ENCODE measurements around the gene MSX2. TPM values are rescaled to one million over a fixed set of nuclear protein-coding genes. Genes with fewer than 3 reads are reported as not detected.

The MSX2 gene
- total RNA-seq, 1 experiment from 2014 or later, result 11.3 TPM

- no peaks in the 10 kb centered on the region for H4K20me1 ChIP-seq (ENCODE audit: insufficient read depth)
- H3K27ac ChIP-seq (ENCODE audit: low read depth, low read length), result no peak overlapping the region
- ATAC-seq, result no peak
- ChIA-PET CTCF (no interaction called here), RAD21 (ENCODE audit: low non-redundant PET in 1 of 2, low total read pairs in 2 of 2, uncharacterized antibody in 2 of 2, unreplicated experiment in 2 of 2) (no interaction called here), POLR2A (no interaction called here)
- H2AFZ ChIP-seq (ENCODE audit: low read depth, low read length, poor library complexity, severe bottlenecking), result no peak overlapping the region
- H3K9me3 ChIP-seq (ENCODE audit: control insufficient read depth in 1 of 2, insufficient read depth in 1 of 2, low read depth in 1 of 2, low read length in 2 of 2), result no peaks in the 10 kb centered on the region
- peaks cover 3 to 8% of the 10 kb centered on the region in 2 experiments; a peak in 3 of 4 replicates for H3K4me1 ChIP-seq (ENCODE audit: control insufficient read depth in 1 of 2, insufficient read depth in 2 of 2, low read length in 2 of 2)
- H3K4me3 ChIP-seq (replicated peaks in 1 of 2; ENCODE audit: low read depth in 1 of 2, low read length in 2 of 2), result no peak overlapping the region
- no peak overlapping the region for H3K9ac ChIP-seq (ENCODE audit: low read length)
- no peaks in the 10 kb centered on the region for H3K36me3 ChIP-seq (ENCODE audit: control insufficient read depth in 1 of 2, insufficient read depth in 2 of 2, low read length in 2 of 2)
- no TSS peak for BruUV-seq (replicated peaks)
- intact Hi-C loops (cut with micrococcal nuclease), result no loop called here
- H3K4me2 ChIP-seq (ENCODE audit: low read length), result no peak overlapping the region
- TF ChIP-seq CBX3 (IDR thresholded peaks at IDR 0.05; ENCODE audit: low read depth) (no peak), RAD21 (IDR thresholded peaks at IDR 0.05; ENCODE audit: low read depth) (no peak), POLR2AphosphoS5 (IDR thresholded peaks at IDR 0.05; ENCODE audit: low read depth, low read length) (no peak), SIN3A (IDR thresholded peaks at IDR 0.05; ENCODE audit: low read depth) (no peak), ZFX (IDR thresholded peaks at IDR 0.05) (no peak), SRF (IDR thresholded peaks at IDR 0.05; ENCODE audit: low read depth) (no peak), ELF1 (IDR thresholded peaks at IDR 0.05; ENCODE audit: borderline replicate concordance, low read depth) (no peak), ZBTB33 (IDR thresholded peaks at IDR 0.05; ENCODE audit: extremely low read depth, insufficient replicate concordance, low read length) (no peak), SP1 (IDR thresholded peaks at IDR 0.05; ENCODE audit: low read depth) (no peak), TCF7L2 (IDR thresholded peaks at IDR 0.05; ENCODE audit: borderline replicate concordance, extremely low read depth, insufficient read depth, insufficient read length) (no peak), POLR2A (IDR thresholded peaks at IDR 0.05; ENCODE audit: borderline replicate concordance, extremely low read depth, insufficient read depth, insufficient read length) (no peak), YY1 (IDR thresholded peaks at IDR 0.05; ENCODE audit: extremely low read depth, insufficient replicate concordance, low read depth, low read length) (no peak), JUND (IDR thresholded peaks at IDR 0.05) (no peak), EZH2 (IDR thresholded peaks at IDR 0.05) (no peak), EGR1 (IDR thresholded peaks at IDR 0.05; ENCODE audit: low read depth) (no peak)
- TF ChIP-seq, protein P1, sequence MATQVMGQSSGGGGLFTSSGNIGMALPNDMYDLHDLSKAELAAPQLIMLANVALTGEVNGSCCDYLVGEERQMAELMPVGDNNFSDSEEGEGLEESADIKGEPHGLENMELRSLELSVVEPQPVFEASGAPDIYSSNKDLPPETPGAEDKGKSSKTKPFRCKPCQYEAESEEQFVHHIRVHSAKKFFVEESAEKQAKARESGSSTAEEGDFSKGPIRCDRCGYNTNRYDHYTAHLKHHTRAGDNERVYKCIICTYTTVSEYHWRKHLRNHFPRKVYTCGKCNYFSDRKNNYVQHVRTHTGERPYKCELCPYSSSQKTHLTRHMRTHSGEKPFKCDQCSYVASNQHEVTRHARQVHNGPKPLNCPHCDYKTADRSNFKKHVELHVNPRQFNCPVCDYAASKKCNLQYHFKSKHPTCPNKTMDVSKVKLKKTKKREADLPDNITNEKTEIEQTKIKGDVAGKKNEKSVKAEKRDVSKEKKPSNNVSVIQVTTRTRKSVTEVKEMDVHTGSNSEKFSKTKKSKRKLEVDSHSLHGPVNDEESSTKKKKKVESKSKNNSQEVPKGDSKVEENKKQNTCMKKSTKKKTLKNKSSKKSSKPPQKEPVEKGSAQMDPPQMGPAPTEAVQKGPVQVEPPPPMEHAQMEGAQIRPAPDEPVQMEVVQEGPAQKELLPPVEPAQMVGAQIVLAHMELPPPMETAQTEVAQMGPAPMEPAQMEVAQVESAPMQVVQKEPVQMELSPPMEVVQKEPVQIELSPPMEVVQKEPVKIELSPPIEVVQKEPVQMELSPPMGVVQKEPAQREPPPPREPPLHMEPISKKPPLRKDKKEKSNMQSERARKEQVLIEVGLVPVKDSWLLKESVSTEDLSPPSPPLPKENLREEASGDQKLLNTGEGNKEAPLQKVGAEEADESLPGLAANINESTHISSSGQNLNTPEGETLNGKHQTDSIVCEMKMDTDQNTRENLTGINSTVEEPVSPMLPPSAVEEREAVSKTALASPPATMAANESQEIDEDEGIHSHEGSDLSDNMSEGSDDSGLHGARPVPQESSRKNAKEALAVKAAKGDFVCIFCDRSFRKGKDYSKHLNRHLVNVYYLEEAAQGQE (IDR thresholded peaks at IDR 0.05; ENCODE audit: low read depth), result no peak
- TF ChIP-seq, protein P2, sequence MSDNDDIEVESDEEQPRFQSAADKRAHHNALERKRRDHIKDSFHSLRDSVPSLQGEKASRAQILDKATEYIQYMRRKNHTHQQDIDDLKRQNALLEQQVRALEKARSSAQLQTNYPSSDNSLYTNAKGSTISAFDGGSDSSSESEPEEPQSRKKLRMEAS (IDR thresholded peaks at IDR 0.05), result no peak
- TF ChIP-seq, protein P3, sequence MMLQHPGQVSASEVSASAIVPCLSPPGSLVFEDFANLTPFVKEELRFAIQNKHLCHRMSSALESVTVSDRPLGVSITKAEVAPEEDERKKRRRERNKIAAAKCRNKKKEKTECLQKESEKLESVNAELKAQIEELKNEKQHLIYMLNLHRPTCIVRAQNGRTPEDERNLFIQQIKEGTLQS (IDR thresholded peaks at IDR 0.05), result no peak
- H3K9me2 ChIP-seq (ENCODE audit: insufficient read depth), result no peaks in the 10 kb centered on the region
- H3K79me2 ChIP-seq (ENCODE audit: insufficient read depth, low read length), result no peaks in the 10 kb centered on the region
- no peaks in the 10 kb centered on the region for H3K27me3 ChIP-seq (ENCODE audit: insufficient read depth, low read length)
- DNase-seq (ENCODE audit: low read depth, low spot score), result no peak
These were observed 16.7 kb upstream of the MSX2 start for GRCh38 chr5:174707671-174708070.
